Activated CD4-positive, alpha-beta T cell treated with anti-CD3 and anti-CD28 coated beads, Interleukin-2, amount 50 U/mL, for 48 hours (primary cell): ENCODE data around the gene MYO1F.
A peak's percentile ranks its signal among the peaks of the same experiment; 100 is the strongest.
"Not testable (repeated sequence)": the region's sequence is repeated elsewhere in the genome, so short reads cannot be mapped to it uniquely, and the experiment has no call there.

Experiments used
- DNase-seq, 2 experiments: peaks; one replicate each; pipeline ENCODE4 v3.0.0-alpha.2; 2020

MYO1F gene

GRCh38 chr19:8514505-8515009, 62.7 kb downstream of the MYO1F start:
- DNase-seq, result not testable (repeated sequence)

- DNase-seq, result peak; percentile 97 to 99
Observed at GRCh38 chr19:8513687-8514504, 63.3 kb downstream of the MYO1F start, which contains the start of gene ZNF414. Gene ZNF414 (minus strand): TSS chr19:8514167. CDS start chr19:8514046, 121 bp downstream.

- DNase-seq, result no peak
Observed at GRCh38 chr19:8513036-8513686, 64.1 kb downstream of the MYO1F start.

GRCh38 chr19:8512115-8512967, 64.9 kb downstream of the MYO1F start:
- DNase-seq, result peak; percentile 36

- DNase-seq, result no peak
Observed at GRCh38 chr19:8511573-8512101, 65.6 kb downstream of the MYO1F start.

- no peak for DNase-seq
Observed at GRCh38 chr19:8510589-8511115, 66.6 kb downstream of the MYO1F start.

- DNase-seq, result no peak
Observed at GRCh38 chr19:8506402-8506957, 70.8 kb downstream of the MYO1F start.

- peak; percentile 84 to 87 for DNase-seq
Observed at GRCh38 chr19:8505680-8506401, 71.4 kb downstream of the MYO1F start.

- no peak for DNase-seq
Observed at GRCh38 chr19:8504919-8505318, 72.3 kb downstream of the MYO1F start.

GRCh38 chr19:8504171-8504570, 73.1 kb downstream of the MYO1F start:
- no peak for DNase-seq

GRCh38 chr19:8503510-8503909, 73.7 kb downstream of the MYO1F start:
- no peak for DNase-seq

- DNase-seq, result no peak
Observed at GRCh38 chr19:8501981-8502380, 75.3 kb downstream of the MYO1F start.

GRCh38 chr19:8501516-8501915, 75.7 kb downstream of the MYO1F start:
- DNase-seq, result no peak

GRCh38 chr19:8500158-8500557, 77.1 kb downstream of the MYO1F start:
- no peak for DNase-seq

- no peak for DNase-seq
Observed at GRCh38 chr19:8499048-8499833, 78.0 kb downstream of the MYO1F start.

GRCh38 chr19:8498295-8498694, 78.9 kb downstream of the MYO1F start:
- no peak for DNase-seq

- DNase-seq, result no peak
Observed at GRCh38 chr19:8494158-8494557, 83.1 kb downstream of the MYO1F start.

GRCh38 chr19:8491574-8491973, 85.7 kb downstream of the MYO1F start:
- no peak for DNase-seq

GRCh38 chr19:8490873-8491272, 86.4 kb downstream of the MYO1F start:
- no peak for DNase-seq

GRCh38 chr19:8490395-8490760, 86.9 kb downstream of the MYO1F start:
- no peak for DNase-seq
